ENCODE results near the gene TMPRSS3. TPM values are rescaled to one million over a fixed set of nuclear protein-coding genes. Genes with fewer than 3 reads are reported as not detected.

TMPRSS3 gene
- 1 to 10 TPM in 1 of 4 donors, under 1 TPM in 1, not detected in 2; 0.68 to 1.3 TPM for total RNA-seq

DNA sequence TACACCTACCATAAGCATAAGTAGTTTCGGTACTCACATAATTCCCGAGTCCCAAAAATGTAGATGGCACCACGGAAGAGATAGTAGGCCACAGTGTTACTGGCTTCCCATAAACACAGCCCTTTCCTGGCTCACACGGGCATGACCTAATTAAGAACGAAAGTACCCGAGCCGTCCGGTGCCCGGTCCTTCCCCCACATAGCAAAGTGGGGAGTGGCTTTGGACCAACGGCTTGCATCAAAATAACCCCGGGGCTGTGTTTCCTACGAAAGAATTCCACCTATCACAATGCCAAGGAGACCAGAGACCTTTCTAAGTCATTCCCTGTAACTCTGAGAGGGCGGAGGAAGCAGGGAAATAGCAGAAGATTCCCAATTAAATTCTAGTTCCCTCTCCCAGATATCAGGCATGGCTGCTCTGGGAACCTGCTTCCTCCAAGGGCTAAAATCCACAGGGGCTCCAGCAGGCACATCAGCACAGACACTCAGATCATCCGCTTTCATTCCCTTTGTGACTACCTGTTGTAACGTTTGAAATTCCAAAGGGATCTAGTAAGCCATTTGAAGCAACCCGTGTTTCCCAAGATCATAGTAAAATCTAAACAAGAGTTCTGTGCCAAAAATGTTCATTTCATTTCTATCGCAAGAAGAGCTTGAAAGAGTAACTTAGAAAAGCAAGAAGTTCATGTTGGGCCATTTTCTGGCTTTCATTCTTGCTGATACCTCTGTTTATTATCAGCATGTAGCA is at the start of gene TMPRSS3:
Gene TMPRSS3 (minus strand): TSS at position 148 of the 747 bp plus-strand sequence. CDS start 635 bp downstream, outside the sequence.
- intact Hi-C loops (cut with DNase I; ENCODE audit: low total_unique reads), result no loop called here
- in situ Hi-C loops (cut with MboI; ENCODE audit: low pct_ligation_motif_present in 1 of 4, low pct_unique_long_range_greater_than_20kb in 1 of 4, low sequenced_read_pairs in 3 of 4), result no loop called here
- no peaks in the 10 kb centered on the region for H3K27me3 ChIP-seq
- WGBS, 2 donors (ENCODE audit: low coverage in 1 of 2), result 77% methylated on average over 17 of the region's 17 CpGs
- peak; percentile 7 for DNase-seq
- no peak within 1 kb of the TSS for H3K27ac ChIP-seq
- H3K9me3 ChIP-seq, result no peaks in the 10 kb centered on the region
- H3K4me1 ChIP-seq, result no peaks in the 10 kb centered on the region
- no peak within 1 kb of the TSS for H3K4me3 ChIP-seq
- no peaks in the 10 kb centered on the region for H3K36me3 ChIP-seq
- TF ChIP-seq CTCF (IDR thresholded peaks at IDR 0.05) (no peak), POLR2A (IDR thresholded peaks at IDR 0.05) (no peak), POLR2AphosphoS5 (IDR thresholded peaks at IDR 0.05) (no peak), EP300 (IDR thresholded peaks at IDR 0.05; ENCODE audit: low read depth) (no peak)

- in situ Hi-C loops (cut with MboI; ENCODE audit: low pct_ligation_motif_present in 1 of 4, low pct_unique_long_range_greater_than_20kb in 1 of 4, low sequenced_read_pairs in 3 of 4), result loop anchor here in 3 of 4 donors (10.0 kb wide), 3 partner anchors 61 to 301 kb away; no protein-coding TSS in a partner anchor
- intact Hi-C loops (cut with DNase I; ENCODE audit: low total_unique reads), result no loop called here
- no peaks in the 10 kb centered on the region for H3K9me3 ChIP-seq
Observed at GRCh38 chr21:42445311-42445710, 49.5 kb upstream of the TMPRSS3 start.

DNA sequence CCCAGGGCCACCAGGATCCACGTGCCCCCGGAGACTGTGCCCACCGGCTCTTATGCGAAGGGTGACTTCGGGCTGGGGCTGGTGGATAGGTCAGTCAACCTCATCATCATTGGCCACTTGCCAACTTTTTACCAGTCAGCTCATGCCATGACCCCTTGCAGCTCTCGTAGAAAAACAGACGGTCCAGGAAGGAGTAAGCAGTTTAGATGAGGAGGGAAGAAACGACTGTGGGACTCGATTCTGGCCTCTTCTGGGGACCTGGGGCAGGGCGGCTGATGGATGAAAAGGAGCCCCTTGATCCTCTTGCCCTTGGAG is 48.9 kb upstream of the TMPRSS3 start:
- WGBS, 2 donors (ENCODE audit: low coverage in 1 of 2), result 47 to 79% methylated on average over 2 to 10 of the region's 10 CpGs
- in situ Hi-C loops (cut with MboI; ENCODE audit: low pct_ligation_motif_present in 1 of 4, low pct_unique_long_range_greater_than_20kb in 1 of 4, low sequenced_read_pairs in 3 of 4) (loop anchor here in 3 of 4 donors (10.0 kb wide), 3 partner anchors 60 to 300 kb away; no protein-coding TSS in a partner anchor), intact Hi-C loops (cut with DNase I; ENCODE audit: low total_unique reads) (no loop called here)
- Histone ChIP-seq H3K4me1 (peaks cover 0 to under 1% (median 0%) of the 10 kb centered on the region in 4 donors), H3K36me3 (no peaks in the 10 kb centered on the region), H3K9me3 (no peaks in the 10 kb centered on the region), H3K4me3 (no peak overlapping the region), H3K27me3 (no peaks in the 10 kb centered on the region), H3K27ac (no peak overlapping the region)
- TF ChIP-seq EP300 (IDR thresholded peaks at IDR 0.05; ENCODE audit: low read depth), result no peak
- TF ChIP-seq CTCF (IDR thresholded peaks at IDR 0.05), result no peak
- no peak for TF ChIP-seq POLR2A (IDR thresholded peaks at IDR 0.05)
- no peak for TF ChIP-seq POLR2AphosphoS5 (IDR thresholded peaks at IDR 0.05)
- DNase-seq, result no peak

More at GRCh38 chr21:42445311-42445710, 49.5 kb upstream of the TMPRSS3 start:
- Histone ChIP-seq H3K36me3 (no peaks in the 10 kb centered on the region), H3K27ac (no peak overlapping the region), H3K4me3 (no peak overlapping the region), H3K4me1 (peaks cover 0 to 6% (median 2%) of the 10 kb centered on the region in 4 donors), H3K27me3 (no peaks in the 10 kb centered on the region)
- no peak for DNase-seq
- WGBS, 2 donors (ENCODE audit: low coverage in 1 of 2), result 89% methylated on average over 7 of the region's 7 CpGs; no CpG with 5 or more reads in 1 of the 2 donors
- TF ChIP-seq CTCF (IDR thresholded peaks at IDR 0.05) (no peak), EP300 (IDR thresholded peaks at IDR 0.05; ENCODE audit: low read depth) (no peak), POLR2A (IDR thresholded peaks at IDR 0.05) (no peak), POLR2AphosphoS5 (IDR thresholded peaks at IDR 0.05) (no peak)

DNA sequence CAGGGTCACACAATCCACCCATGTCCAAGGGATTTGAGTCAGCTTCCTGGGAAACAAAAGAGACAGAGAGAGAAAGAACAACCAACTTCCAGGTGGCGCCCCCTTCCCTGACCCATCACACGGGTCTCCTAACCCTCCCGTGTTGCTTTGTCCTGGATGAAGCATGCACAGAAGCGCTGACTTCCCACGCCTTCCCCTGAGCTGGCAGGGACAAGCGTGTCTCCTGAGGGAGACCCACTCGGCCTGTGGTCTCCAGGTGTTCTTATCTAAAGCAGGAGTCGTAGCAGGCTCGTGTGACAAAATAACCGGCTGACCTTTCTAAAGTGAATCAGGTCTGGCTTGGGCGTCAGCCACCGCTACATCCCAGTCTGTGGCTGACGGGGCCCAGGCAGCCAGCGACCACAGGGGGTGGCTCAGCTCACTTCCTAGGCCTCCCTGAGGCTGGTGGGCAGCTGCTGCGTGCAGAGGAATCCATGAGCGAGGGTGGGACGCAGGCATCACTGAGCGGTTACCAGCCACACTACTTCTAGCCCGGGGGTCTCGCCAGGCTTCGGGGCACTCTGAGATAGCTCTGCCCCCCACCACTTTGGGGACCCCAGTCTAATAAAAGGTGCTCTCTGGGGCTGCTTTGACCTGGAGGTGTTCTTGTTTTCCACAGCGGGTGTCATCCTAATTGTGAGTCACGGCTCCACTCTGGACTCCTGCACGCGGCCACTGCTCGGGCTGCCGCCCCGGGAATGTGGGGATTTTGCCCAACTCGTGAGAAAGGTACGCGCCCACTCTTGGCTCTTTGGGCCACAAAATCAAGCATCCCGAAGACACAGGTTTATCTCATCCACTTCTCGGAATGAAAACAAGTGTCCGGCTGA is 48.3 kb upstream of the TMPRSS3 start:
- no peak for TF ChIP-seq POLR2AphosphoS5 (IDR thresholded peaks at IDR 0.05)

More for the DNA sequence above, 48.3 kb upstream of the TMPRSS3 start:
- H3K36me3 ChIP-seq, result no peaks in the 10 kb centered on the region
- intact Hi-C loops (cut with DNase I; ENCODE audit: low total_unique reads) (no loop called here), in situ Hi-C loops (cut with MboI; ENCODE audit: low pct_ligation_motif_present in 1 of 4, low pct_unique_long_range_greater_than_20kb in 1 of 4, low sequenced_read_pairs in 3 of 4) (loop anchor here in 3 of 4 donors (10.0 kb wide), 3 partner anchors 59 to 299 kb away; no protein-coding TSS in a partner anchor)
- no peaks in the 10 kb centered on the region for H3K9me3 ChIP-seq
- no peak overlapping the region for H3K4me3 ChIP-seq
- 89% methylated on average over 34 of the region's 34 CpGs; no CpG with 5 or more reads in 1 of the 2 donors for WGBS, 2 donors (ENCODE audit: low coverage in 1 of 2)
- H3K27me3 ChIP-seq, result no peaks in the 10 kb centered on the region
- no peaks in the 10 kb centered on the region for H3K4me1 ChIP-seq
- no peak overlapping the region for H3K27ac ChIP-seq
- peak; percentile 6 for DNase-seq
